ENCODE results near the gene KLHDC9.

GRCh38 chr1:161089251-161089924 is 8.8 kb upstream of the KLHDC9 start, which contains the start of gene NECTIN4:
- TF ChIP-seq ZNF274 (IDR thresholded peaks at IDR 0.05; ENCODE audit: low read depth, low read length) (no peak), YY1 (IDR thresholded peaks at IDR 0.05; ENCODE audit: insufficient read depth, insufficient read length) (no peak), SUZ12 (IDR thresholded peaks at IDR 0.05; ENCODE audit: extremely low read depth, insufficient read depth, insufficient read length) (no peak)

All from NT2/D1 (cell line).